HG03097 (cell line): Measurements from ENCODE around the gene KRTAP4-9.
"Not testable (repeated sequence)": the region's sequence is repeated elsewhere in the genome, so short reads cannot be mapped to it uniquely, and the experiment has no call there.

Experiments used
- ATAC-seq: cut with Tn5 transposase; IDR thresholded peaks from one replicate; pipeline ENCODE4 v1.9.1; 2021; ENCODE audit not compliant: unreplicated experiment, low FRiP score

The KRTAP4-9 gene

DNA sequence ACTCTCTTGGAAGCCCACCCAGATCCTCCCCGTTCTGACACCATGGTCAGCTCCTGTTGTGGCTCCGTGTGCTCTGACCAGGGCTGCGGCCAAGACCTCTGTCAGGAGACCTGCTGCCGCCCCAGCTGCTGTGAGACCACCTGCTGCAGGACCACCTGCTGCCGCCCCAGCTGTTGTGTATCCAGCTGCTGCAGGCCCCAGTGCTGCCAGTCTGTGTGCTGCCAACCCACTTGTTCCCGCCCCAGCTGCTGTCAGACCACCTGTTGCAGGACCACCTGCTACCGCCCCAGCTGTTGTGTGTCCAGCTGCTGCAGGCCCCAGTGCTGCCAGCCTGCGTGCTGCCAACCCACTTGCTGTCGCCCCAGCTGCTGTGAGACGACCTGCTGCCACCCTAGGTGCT, at the start of gene KRTAP4-9:
TSS of gene KRTAP4-9 (plus strand) at position 43 of the 400 bp plus-strand sequence. CDS start at position 43, 0 bp downstream.
- not testable (repeated sequence) for ATAC-seq

DNA sequence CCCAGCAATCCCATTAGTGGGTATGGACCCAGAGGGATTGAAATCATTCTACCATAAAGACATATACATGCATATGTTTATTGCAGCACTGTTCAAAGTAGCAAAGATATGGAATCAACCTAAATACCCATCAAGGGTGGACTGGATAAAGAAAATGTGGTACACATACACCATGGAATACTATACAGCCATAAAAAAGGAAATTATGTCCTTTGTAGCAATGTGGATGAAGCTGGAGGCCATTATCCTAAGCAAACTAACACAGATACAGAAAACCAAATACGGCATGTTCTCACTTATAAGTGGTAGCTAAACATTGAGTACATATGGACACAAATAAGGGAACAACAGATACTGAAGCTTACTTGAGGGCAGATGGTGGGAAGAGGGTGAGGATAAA, 47.6 kb upstream of the KRTAP4-9 start:
- no peak for ATAC-seq

GRCh38 chr17:41058741-41059140, 46.4 kb upstream of the KRTAP4-9 start:
- no peak for ATAC-seq

DNA sequence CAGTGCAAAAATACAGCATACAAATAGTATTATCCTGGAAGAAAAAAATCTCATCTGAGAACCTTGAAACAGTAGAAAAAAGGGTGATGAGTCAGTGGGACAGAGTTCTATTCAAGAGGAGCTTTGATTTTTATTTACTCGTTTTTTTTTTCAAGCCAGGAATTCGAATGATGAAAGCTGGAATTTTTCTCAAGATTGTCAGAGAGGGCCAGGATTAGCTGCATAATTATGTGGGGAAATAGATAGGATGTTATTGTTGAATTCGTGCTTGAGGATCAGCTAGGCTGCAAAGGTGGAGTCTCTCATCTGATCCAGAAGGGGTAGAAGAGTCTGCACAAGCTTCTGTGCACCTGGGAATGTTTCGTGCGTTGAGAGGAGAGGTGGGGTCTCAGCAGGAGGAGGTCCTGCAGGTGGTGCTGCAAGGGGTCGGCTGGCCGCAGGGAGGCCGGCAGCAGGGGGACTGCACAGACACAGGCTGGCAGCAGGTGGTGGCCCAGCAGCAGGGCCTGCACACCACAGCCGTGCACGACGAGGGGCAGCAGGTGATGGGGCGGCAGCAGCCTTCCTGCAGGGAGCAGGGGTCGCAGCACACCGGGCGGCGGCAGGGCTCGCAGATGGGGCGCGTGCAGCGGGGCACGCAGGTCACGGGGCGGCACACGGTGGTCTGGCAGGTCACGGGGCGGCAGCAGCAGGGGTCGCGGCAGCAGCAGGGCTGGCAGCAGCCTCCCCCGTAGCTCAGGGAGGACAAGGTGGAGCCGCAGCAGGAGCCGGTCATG, 45.7 kb upstream of the KRTAP4-9 start:
- ATAC-seq, result not testable (repeated sequence)

DNA sequence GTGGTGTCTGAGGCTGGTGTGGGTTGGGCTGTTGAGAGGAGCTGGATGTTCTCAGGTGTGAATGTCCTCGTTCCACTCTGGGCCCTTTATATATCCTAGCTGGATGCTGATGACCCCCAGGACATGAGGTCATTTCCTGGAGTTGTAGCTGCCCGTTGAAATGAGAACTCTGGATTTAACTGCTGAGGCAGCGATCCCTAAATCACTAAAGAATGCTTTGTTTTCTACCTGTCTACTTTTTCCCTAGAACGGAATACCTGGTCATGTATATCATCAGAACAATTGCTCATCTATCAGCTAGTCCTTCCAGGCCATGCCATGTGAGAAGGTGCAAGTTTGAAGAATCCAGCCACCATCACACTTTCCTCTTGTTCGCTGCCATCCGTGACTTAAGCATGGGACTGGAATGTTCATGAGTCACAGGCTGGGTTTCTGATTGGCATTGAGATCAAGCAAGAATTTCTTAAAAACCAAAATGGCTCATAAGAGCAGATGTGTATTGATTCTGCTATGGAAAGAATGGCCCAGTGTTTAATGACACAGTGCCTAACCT, 45.1 kb upstream of the KRTAP4-9 start, which contains the start of gene KRTAP2-3:
TSS of gene KRTAP2-3 (minus strand) at position 63 of the 553 bp plus-strand sequence. CDS start 64 bp downstream, outside the sequence.
- no peak for ATAC-seq

- ATAC-seq, result no peak
Observed at GRCh38 chr17:41061964-41062363, 43.2 kb upstream of the KRTAP4-9 start.

- no peak for ATAC-seq
Observed at GRCh38 chr17:41063449-41063848, 41.7 kb upstream of the KRTAP4-9 start.

DNA sequence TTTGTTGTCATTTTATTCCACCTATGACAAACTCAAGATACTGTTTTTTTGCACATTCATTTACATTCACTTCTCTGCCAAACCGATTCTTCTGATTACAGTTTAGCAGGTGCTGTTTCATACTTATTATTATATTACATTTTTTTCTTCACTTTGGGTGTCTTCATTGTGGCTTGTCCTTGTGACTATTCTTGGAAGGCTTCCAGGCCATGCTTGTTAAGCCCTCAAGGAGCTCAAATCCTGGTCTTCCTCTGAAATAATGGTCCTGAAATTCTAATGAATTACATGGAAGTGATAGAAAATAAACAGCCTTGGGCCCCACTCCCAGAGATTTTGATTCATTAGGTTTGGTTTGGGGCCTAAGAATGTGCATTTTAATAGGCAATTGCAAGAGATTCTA, 40.9 kb upstream of the KRTAP4-9 start:
- ATAC-seq, result no peak

DNA sequence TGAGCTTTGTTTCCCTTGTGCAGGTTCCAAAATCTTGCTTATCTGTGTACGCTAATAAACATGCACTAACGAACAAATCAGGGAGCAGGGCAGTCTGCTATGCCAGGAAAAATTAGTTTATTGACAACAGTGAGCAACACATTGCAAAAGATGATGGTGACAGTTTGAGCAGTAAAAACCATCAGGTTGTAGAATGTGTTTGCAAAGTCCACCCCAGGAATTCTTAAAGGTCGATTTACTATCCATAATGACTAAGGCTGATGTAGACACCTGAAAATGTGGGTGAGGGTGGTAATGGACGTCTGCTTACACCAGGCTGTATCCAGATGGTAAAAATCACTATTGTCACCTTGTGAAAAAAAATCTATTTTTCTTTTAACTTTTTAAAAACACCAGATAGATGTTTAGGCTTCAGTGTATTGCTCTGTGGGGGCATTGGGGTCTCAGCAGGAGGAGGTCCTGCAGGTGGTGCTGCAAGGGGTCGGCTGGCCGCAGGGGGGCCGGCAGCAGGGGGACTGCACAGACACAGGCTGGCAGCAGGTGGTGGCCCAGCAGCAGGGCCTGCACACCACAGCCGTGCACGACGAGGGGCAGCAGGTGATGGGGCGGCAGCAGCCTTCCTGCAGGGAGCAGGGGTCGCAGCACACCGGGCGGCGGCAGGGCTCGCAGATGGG, 40.0 kb upstream of the KRTAP4-9 start:
- not testable (repeated sequence) for ATAC-seq

- no peak for ATAC-seq
Observed at GRCh38 chr17:41065829-41066624, 39.2 kb upstream of the KRTAP4-9 start, which contains the start of gene KRTAP2-4. Gene KRTAP2-4, minus strand, starts transcription at chr17:41065879. Its CDS starts 34 bp downstream, at chr17:41065845.

DNA sequence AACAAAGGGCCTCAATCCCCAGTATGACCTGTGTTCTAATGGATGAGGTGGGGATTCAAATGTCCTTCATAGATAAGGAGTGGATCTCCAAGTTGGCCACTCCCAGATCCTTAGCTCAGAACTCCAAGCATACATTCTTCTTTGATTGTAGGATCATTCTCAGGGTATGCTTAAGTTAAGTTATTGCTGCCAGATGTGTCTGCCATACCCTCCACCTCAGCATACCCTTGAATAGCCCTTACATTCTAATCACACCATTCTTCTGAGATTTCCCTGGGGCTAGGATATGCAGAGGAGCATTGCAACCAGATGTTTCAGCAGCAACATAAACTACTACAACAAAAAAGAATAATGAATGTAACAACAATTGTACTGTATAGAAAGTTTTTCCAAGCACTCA, 37.9 kb upstream of the KRTAP4-9 start:
- no peak for ATAC-seq

- no peak for ATAC-seq
Observed at GRCh38 chr17:41069031-41069430, 36.2 kb upstream of the KRTAP4-9 start.

DNA sequence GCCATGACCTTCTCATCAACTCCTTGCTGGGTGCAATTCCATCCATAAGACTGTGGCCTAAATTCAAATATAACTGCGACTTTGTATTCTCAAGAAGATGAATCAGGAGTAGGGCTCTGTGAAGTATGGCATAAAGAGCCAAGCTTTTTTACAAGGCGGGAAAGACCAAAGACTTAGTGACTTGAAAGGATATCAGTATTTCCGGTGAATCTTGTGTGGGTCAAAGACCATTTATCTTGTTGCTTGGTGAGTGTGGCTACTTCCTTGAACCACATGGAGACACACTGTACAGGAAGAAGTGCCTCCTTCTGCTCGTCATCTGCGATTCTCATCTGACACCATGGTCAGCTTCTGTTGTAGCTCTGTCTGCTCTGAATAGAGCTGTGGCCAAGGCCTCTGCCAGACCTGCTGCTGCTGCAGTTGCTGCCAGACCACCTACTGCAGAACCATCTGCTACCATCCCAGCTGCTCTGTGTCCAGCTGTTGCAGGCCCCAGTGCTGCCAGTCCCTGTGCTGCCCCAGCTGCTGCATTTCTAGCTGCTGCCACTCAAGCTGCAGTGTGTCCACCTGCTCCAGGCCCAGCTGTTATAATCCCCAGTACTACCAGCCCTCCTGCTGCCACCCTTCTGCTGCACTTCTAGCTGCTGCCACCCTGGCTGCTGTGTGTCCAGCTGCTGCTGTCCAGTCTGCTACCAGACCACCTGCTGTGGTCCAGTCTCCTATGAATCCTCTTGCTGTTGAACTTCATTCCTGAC, 33.4 kb upstream of the KRTAP4-9 start:
- no peak for ATAC-seq

DNA sequence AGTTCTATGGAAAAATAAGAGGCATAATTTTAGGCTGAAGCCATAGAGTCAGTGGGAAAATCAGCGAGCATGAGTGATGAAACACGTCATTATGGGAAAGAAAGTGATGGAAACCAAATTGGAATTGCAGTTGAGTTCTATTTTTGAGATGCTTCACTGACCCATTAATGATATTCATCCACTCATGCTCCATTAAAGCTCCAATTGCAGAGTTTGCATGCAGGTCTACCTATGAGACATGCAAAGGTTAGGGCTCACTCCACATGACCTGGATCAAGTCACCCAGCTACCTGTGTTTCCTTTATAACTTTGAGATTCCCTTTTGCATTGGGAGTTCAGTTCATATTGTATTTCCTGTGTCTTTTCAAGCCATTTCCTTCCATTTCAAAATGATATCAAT, 31.5 kb upstream of the KRTAP4-9 start:
- ATAC-seq, result no peak

DNA sequence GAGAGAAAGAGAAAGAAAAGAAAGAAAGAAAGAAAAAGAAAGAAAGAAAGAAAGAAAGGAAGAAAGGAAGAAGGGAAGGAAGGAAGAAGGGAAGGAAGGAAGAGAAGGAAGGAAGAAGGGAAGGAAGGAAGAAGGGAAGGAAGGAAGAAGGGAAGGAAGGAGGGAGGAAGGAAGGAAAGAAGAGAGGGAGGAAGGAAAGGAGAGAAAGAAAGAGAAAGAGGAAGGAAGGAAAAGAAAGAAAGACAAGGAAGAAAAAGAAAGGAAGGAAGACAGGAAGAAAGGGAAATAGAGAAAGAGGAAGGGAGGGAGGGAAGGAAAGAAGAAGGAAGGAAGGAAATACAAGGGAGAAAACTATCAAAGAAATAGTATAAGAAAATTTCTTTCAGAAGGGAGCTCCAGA, 28.4 kb upstream of the KRTAP4-9 start:
- no peak for ATAC-seq

DNA sequence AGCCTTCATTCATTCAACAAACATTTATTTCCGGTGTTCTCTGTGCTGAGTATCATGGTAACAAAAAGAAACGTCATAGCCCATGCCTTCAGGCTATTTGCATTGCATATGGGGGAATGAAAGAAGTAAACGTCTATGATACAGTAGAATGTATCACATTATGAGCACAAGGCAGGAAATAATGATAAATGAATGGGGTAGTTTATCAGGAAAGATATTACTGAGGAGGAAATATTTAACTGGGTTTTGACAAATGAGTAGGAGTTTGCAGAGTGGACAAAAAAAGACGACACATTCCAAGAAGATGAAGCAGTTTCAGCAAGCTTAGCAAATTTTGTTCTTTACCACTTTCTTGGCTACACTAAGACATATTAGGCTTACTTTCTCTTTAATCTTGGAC, 22.6 kb upstream of the KRTAP4-9 start:
- no peak for ATAC-seq

GRCh38 chr17:41083427-41083826, 21.8 kb upstream of the KRTAP4-9 start:
- not testable (repeated sequence) for ATAC-seq

DNA sequence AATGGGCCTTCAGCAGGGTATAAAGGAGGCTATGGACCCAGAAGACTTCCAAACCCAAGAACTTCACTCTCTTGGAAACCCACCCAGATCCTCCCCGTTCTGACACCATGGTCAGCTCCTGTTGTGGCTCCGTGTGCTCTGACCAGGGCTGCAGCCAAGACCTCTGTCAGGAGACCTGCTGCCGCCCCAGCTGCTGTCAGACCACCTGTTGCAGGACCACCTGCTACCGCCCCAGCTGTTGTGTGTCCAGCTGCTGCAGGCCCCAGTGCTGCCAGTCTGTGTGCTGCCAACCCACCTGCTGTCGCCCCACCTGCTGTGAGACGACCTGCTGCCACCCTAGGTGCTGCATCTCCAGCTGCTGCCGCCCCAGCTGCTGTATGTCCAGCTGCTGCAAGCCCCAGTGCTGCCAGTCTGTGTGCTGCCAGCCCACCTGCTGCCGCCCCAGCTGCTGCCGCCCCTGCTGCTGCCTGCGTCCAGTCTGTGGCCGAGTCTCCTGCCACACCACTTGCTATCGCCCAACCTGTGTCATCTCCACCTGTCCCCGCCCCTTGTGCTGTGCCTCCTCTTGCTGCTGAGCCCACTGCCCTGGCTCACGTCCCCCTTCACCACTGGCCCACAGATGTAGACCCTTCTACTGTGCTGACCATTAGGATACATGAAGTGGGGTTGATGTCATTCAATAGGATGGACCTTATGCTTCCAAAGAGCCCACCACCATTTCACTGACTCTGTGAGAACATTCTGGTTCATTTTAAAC, 20.9 kb upstream of the KRTAP4-9 start, which contains the start of gene KRTAP4-7:
TSS of gene KRTAP4-7 (plus strand) at position 51 of the 757 bp plus-strand sequence. CDS start at position 108, 57 bp downstream.
- ATAC-seq, result not testable (repeated sequence)

- not testable (repeated sequence) for ATAC-seq
Observed at GRCh38 chr17:41088760-41089352, 16.3 kb upstream of the KRTAP4-9 start.
